Activated T-cell treated with anti-CD3 and anti-CD28 coated beads, Interleukin-2, amount 50 U/mL, for 4 hours (primary cell): ENCODE results near the gene CNBD2. TPM values are rescaled to one million over a fixed set of nuclear protein-coding genes. Genes with fewer than 3 reads are reported as not detected.
"Not testable (repeated sequence)": the region's sequence is repeated elsewhere in the genome, so short reads cannot be mapped to it uniquely, and the experiment has no call there.

ENCODE experiments used
- ATAC-seq, 2 donors: fragments of 200-7000 bp; cut with Tn5 transposase; one replicate each; pipeline ENCODE4 v1.10.0; 2021
- DNase-seq: peaks from one replicate; pipeline ENCODE4 v3.0.0-alpha.2; 2020
- H3K27me3 Mint-ChIP-seq: one replicate; pipeline ENCODE4 v1.8.0; 2021; ENCODE audit warnings: low read depth, mixed read lengths
- H3K36me3 Mint-ChIP-seq: one replicate; pipeline ENCODE4 v1.8.0; 2022; ENCODE audit warnings: mixed read lengths; ENCODE audit not compliant: insufficient read depth
- H3K4me1 Mint-ChIP-seq: one replicate; pipeline ENCODE4 v1.8.0; 2021; ENCODE audit warnings: low read depth, mixed read lengths
- H3K4me3 Mint-ChIP-seq: one replicate; pipeline ENCODE4 v1.8.0; 2021; ENCODE audit warnings: mild to moderate bottlenecking, moderate library complexity, mixed read lengths
- H3K9me3 Mint-ChIP-seq: one replicate; pipeline ENCODE4 v1.8.0; 2021; ENCODE audit warnings: mixed read lengths
- total RNA-seq, 3 donors: library from RNA; stranded (reverse); gene quantifications; one replicate each; pipeline ENCODE4 v1.2.1, GENCODE V29; 2021

CNBD2 gene
- total RNA-seq, 3 donors from 2014 or later, result 3.6 to 4.9 (median 4.1) TPM

- Mint-ChIP-seq H3K4me3 (no peak overlapping the region), H3K9me3 (no peaks in the 10 kb centered on the region), H3K27me3 (peaks cover 7% of the 10 kb centered on the region), H3K36me3 (no peaks in the 10 kb centered on the region), H3K4me1 (peaks cover 3% of the 10 kb centered on the region)
- DNase-seq (no peak), ATAC-seq (no peak)
Observed at GRCh38 chr20:35991142-35991771, 22.9 kb downstream of the CNBD2 start.

- peaks cover 3% of the 10 kb centered on the region for H3K4me1 Mint-ChIP-seq
- H3K4me3 Mint-ChIP-seq, result no peak overlapping the region
- ATAC-seq, result peak; percentile 71 to 85
- H3K36me3 Mint-ChIP-seq, result no peaks in the 10 kb centered on the region
- peaks cover 7% of the 10 kb centered on the region for H3K27me3 Mint-ChIP-seq
- peak; percentile 18 for DNase-seq
- H3K9me3 Mint-ChIP-seq, result no peaks in the 10 kb centered on the region
Observed at GRCh38 chr20:35992713-35993335, 24.4 kb downstream of the CNBD2 start.

- ATAC-seq, result peak; percentile 84 to 90
- no peaks in the 10 kb centered on the region for H3K27me3 Mint-ChIP-seq
- H3K9me3 Mint-ChIP-seq, result no peaks in the 10 kb centered on the region
- peaks cover 3% of the 10 kb centered on the region for H3K4me1 Mint-ChIP-seq
- no peak overlapping the region for H3K4me3 Mint-ChIP-seq
- DNase-seq, result peak; percentile 82
- no peaks in the 10 kb centered on the region for H3K36me3 Mint-ChIP-seq
Observed at GRCh38 chr20:35994994-35995453, 26.6 kb downstream of the CNBD2 start.

GRCh38 chr20:35996492-35996891, 28.1 kb downstream of the CNBD2 start:
- H3K27me3 Mint-ChIP-seq, ATAC-seq, H3K4me3 Mint-ChIP-seq, DNase-seq, H3K4me1 Mint-ChIP-seq, H3K9me3 Mint-ChIP-seq, H3K36me3 Mint-ChIP-seq: not testable (repeated sequence)

GRCh38 chr20:36001331-36001730, 32.9 kb downstream of the CNBD2 start:
- H3K36me3 Mint-ChIP-seq, DNase-seq, H3K4me1 Mint-ChIP-seq, H3K4me3 Mint-ChIP-seq, ATAC-seq: not testable (repeated sequence)
- H3K9me3 Mint-ChIP-seq, result peaks cover 18% of the 10 kb centered on the region
- H3K27me3 Mint-ChIP-seq, result peaks cover 12% of the 10 kb centered on the region

GRCh38 chr20:36002855-36003254, 34.5 kb downstream of the CNBD2 start:
- ATAC-seq (no peak), DNase-seq (no peak)
- H3K36me3 Mint-ChIP-seq, result no peaks in the 10 kb centered on the region
- peaks cover 12% of the 10 kb centered on the region for H3K27me3 Mint-ChIP-seq
- H3K4me3 Mint-ChIP-seq, result no peak overlapping the region
- no peaks in the 10 kb centered on the region for H3K4me1 Mint-ChIP-seq
- H3K9me3 Mint-ChIP-seq, result peaks cover 18% of the 10 kb centered on the region

GRCh38 chr20:36004045-36004444, 35.7 kb downstream of the CNBD2 start:
- Mint-ChIP-seq H3K9me3 (peaks cover 18% of the 10 kb centered on the region), H3K36me3 (no peaks in the 10 kb centered on the region), H3K27me3 (peaks cover 12% of the 10 kb centered on the region), H3K4me3 (no peak overlapping the region), H3K4me1 (no peaks in the 10 kb centered on the region)
- DNase-seq (no peak), ATAC-seq (no peak)

GRCh38 chr20:36008461-36009035, 40.2 kb downstream of the CNBD2 start:
- H3K36me3 Mint-ChIP-seq, result no peaks in the 10 kb centered on the region
- ATAC-seq (no peak), DNase-seq (no peak)
- peaks cover 9% of the 10 kb centered on the region for H3K9me3 Mint-ChIP-seq
- H3K27me3 Mint-ChIP-seq, result peaks cover 7% of the 10 kb centered on the region
- no peak overlapping the region for H3K4me3 Mint-ChIP-seq
- H3K4me1 Mint-ChIP-seq, result no peaks in the 10 kb centered on the region

- Mint-ChIP-seq H3K4me3 (no peak overlapping the region), H3K27me3 (no peaks in the 10 kb centered on the region), H3K4me1 (no peaks in the 10 kb centered on the region), H3K36me3 (no peaks in the 10 kb centered on the region), H3K9me3 (no peaks in the 10 kb centered on the region)
- DNase-seq (no peak), ATAC-seq (no peak)
Observed at GRCh38 chr20:36010076-36010475, 41.7 kb downstream of the CNBD2 start.

GRCh38 chr20:36010825-36011224, 42.4 kb downstream of the CNBD2 start:
- no peaks in the 10 kb centered on the region for H3K9me3 Mint-ChIP-seq
- H3K36me3 Mint-ChIP-seq, result no peaks in the 10 kb centered on the region
- no peak overlapping the region for H3K4me3 Mint-ChIP-seq
- DNase-seq (no peak), ATAC-seq (no peak)
- H3K4me1 Mint-ChIP-seq, result no peaks in the 10 kb centered on the region
- H3K27me3 Mint-ChIP-seq, result no peaks in the 10 kb centered on the region

GRCh38 chr20:36015806-36016403, 47.5 kb downstream of the CNBD2 start:
- Mint-ChIP-seq H3K4me1 (no peaks in the 10 kb centered on the region), H3K36me3 (no peaks in the 10 kb centered on the region), H3K9me3 (no peaks in the 10 kb centered on the region), H3K27me3 (no peaks in the 10 kb centered on the region), H3K4me3 (no peak overlapping the region)
- ATAC-seq (no peak), DNase-seq (no peak)

GRCh38 chr20:36017048-36017951, 48.9 kb downstream of the CNBD2 start:
- no peak for ATAC-seq
- no peak for DNase-seq
- Mint-ChIP-seq H3K4me3 (no peak overlapping the region), H3K9me3 (no peaks in the 10 kb centered on the region), H3K27me3 (peaks cover 2% of the 10 kb centered on the region), H3K36me3 (no peaks in the 10 kb centered on the region), H3K4me1 (no peaks in the 10 kb centered on the region)

- H3K9me3 Mint-ChIP-seq, result no peaks in the 10 kb centered on the region
- no peaks in the 10 kb centered on the region for H3K4me1 Mint-ChIP-seq
- no peaks in the 10 kb centered on the region for H3K36me3 Mint-ChIP-seq
- no peak overlapping the region for H3K4me3 Mint-ChIP-seq
- H3K27me3 Mint-ChIP-seq, result peaks cover 2% of the 10 kb centered on the region
- ATAC-seq, result no peak
- DNase-seq, result no peak
Observed at GRCh38 chr20:36018208-36018988, 50.0 kb downstream of the CNBD2 start.
